HG03378 (cell line): ENCODE data around the gene RNF152.

Source experiments
- ATAC-seq: cut with Tn5 transposase; IDR thresholded peaks from one replicate; pipeline ENCODE4 v1.9.1; 2021; ENCODE audit warnings: mild to moderate bottlenecking, moderate library complexity; ENCODE audit not compliant: unreplicated experiment

The RNF152 gene

DNA sequence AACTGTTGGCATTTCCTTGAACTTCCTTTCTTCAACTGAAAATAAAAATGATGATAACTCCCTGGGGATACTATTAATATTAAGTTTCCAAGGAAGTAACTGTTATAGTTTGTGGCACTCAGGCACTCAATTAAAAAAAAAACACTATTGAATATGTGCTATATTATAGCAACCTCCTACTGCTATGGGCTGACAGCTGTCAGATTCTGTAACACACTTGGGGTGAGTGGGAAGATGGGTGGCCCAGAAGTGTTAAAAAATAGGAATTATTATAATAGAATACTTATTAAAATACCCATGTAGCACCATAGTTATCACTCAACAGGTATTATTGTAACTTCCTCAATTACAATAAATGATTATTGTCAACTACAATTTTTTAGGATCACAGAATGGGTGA lies 130.9 kb downstream of the RNF152 start:
- ATAC-seq, result no peak
